ENCODE results near the gene ALDH3B2.

Gene ALDH3B2

GRCh38 chr11:67613960-67614715 lies 60.3 kb downstream of the ALDH3B2 start:
- DNase-seq (ENCODE audit: low spot score) = peak; percentile 73

GRCh38 chr11:67613313-67613959 lies 61.0 kb downstream of the ALDH3B2 start:
- DNase-seq (ENCODE audit: low spot score) = peak; percentile 10

- DNase-seq (ENCODE audit: low spot score) = no peak
Measured at GRCh38 chr11:67612751-67613150, 61.7 kb downstream of the ALDH3B2 start.

Data from AG08396 (cell line).